HK-2 (cell line): ENCODE results near the gene TRAF3IP1.

Experiments used
- DNase-seq: peaks from one replicate; pipeline ENCODE4 v3.0.0-alpha.2; 2018; ENCODE audit not compliant: unreplicated experiment

TRAF3IP1 gene

GRCh38 chr2:238287737-238288649 lies 32.3 kb upstream of the TRAF3IP1 start, which contains the start of gene PER2:
TSS of gene PER2 (minus strand) at chr2:238288610. CDS start at chr2:238277936, 10,674 bp downstream.
- DNase-seq, result peak; percentile 61

- DNase-seq, result peak; percentile 99
These were observed 31.4 kb upstream of the TRAF3IP1 start for GRCh38 chr2:238288650-238289573.

GRCh38 chr2:238289574-238289973 lies 30.7 kb upstream of the TRAF3IP1 start:
- no peak for DNase-seq

- DNase-seq, result no peak
These were observed 30.2 kb upstream of the TRAF3IP1 start for GRCh38 chr2:238290091-238290509.

GRCh38 chr2:238290715-238291549 lies 29.4 kb upstream of the TRAF3IP1 start:
- no peak for DNase-seq

GRCh38 chr2:238291550-238292281 lies 28.6 kb upstream of the TRAF3IP1 start:
- DNase-seq, result no peak

GRCh38 chr2:238294046-238294392 lies 26.3 kb upstream of the TRAF3IP1 start:
- no peak for DNase-seq

GRCh38 chr2:238294393-238295143 lies 25.8 kb upstream of the TRAF3IP1 start:
- no peak for DNase-seq

GRCh38 chr2:238295144-238296112 lies 24.9 kb upstream of the TRAF3IP1 start:
- DNase-seq, result no peak

- no peak for DNase-seq
These were observed 23.5 kb upstream of the TRAF3IP1 start for GRCh38 chr2:238296638-238297457.

- DNase-seq, result no peak
These were observed 20.5 kb upstream of the TRAF3IP1 start for GRCh38 chr2:238299803-238300202.

- DNase-seq, result no peak
These were observed 18.2 kb upstream of the TRAF3IP1 start for GRCh38 chr2:238302087-238302486.

GRCh38 chr2:238302751-238303150 lies 17.6 kb upstream of the TRAF3IP1 start:
- no peak for DNase-seq

- DNase-seq, result no peak
These were observed 16.2 kb upstream of the TRAF3IP1 start for GRCh38 chr2:238304116-238304515.

- no peak for DNase-seq
These were observed 15.0 kb upstream of the TRAF3IP1 start for GRCh38 chr2:238305092-238305862.

- no peak for DNase-seq
These were observed 14.2 kb upstream of the TRAF3IP1 start for GRCh38 chr2:238305965-238306671.

- DNase-seq, result no peak
These were observed 13.7 kb upstream of the TRAF3IP1 start for GRCh38 chr2:238306672-238306998.
